CD4-positive, alpha-beta T cell treated with Interferon gamma for 1 hour (primary cell): ENCODE results near the gene ZNF536.
"Not testable (repeated sequence)": the region's sequence is repeated elsewhere in the genome, so short reads cannot be mapped to it uniquely, and the experiment has no call there.

Source experiments
- DNase-seq: peaks from one replicate; pipeline ENCODE4 v3.0.0-alpha.2; 2020

Gene ZNF536

GRCh38 chr19:30448386-30449077, 76.3 kb downstream of the ZNF536 start:
- DNase-seq: no peak

DNA sequence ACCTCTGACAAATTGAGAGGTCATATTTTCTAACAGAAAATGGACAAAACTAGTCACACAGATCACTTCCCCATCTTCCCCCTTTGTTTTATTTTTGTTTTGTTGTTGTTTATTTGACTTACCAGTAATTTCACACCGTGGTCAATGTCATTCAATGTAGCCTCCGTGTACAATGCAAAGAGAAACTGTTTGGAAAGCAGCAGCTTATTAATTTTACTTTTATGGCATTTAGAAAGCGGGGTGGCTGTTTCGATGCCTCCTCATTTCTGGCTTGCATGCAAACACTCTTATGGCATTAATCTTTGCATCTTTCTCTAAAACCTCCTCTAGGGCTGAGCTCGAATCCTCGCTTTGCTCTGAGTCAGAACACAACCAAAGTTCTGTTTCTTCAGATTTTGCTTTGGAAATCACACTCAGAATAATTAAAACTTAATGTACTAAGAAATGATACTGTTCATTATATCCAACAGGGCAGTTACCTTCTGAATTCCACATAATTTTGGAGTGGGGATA, 77.0 kb downstream of the ZNF536 start:
- no peak for DNase-seq

GRCh38 chr19:30449673-30450072, 77.5 kb downstream of the ZNF536 start:
- DNase-seq: no peak

GRCh38 chr19:30450100-30450499, 77.9 kb downstream of the ZNF536 start:
- no peak for DNase-seq

DNA sequence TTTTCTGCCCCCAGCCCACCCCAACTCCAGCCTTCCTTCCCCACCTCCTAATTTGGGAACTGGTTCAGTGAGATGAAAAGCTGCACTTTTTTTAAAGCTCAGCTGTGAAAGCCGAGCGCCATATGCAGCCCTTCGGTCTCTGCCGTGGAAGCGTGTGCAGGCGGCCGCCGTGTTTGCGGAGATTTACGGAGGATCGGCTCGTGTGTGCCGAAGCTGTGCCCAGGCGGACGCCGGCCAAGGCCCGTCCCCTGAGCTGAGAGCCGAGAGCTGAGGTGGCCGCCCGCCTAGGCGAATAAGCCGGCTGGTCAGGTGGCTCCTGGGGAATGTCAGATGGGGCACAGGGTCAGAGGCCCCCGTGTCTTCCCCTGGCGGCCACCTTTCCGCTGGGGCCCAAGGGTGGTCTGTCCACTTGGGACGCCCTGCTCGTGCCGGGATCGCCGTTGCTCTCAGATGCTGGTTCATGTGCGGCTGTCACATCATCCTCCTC, 78.7 kb downstream of the ZNF536 start:
- no peak for DNase-seq

DNA sequence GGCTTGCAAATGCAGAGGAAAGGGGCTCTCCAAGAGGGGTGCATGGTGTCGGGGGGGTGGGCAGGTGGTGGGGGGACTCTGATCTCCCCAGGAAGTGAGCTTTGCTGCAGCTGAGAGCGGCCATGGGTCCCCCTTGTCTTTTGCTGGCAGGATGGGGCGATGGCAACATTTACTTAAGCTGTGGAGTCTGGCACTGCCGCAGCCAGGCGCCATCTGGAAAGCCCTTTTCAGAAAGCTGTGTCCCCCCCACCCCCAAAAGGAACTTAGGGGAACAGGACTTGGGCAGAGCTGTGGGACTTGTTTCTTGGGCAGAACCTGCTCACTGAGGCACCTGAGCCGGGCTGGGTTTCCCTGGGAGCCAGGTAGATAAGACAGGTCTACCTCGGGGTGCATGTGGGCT, 80.7 kb downstream of the ZNF536 start:
- DNase-seq: no peak

DNA sequence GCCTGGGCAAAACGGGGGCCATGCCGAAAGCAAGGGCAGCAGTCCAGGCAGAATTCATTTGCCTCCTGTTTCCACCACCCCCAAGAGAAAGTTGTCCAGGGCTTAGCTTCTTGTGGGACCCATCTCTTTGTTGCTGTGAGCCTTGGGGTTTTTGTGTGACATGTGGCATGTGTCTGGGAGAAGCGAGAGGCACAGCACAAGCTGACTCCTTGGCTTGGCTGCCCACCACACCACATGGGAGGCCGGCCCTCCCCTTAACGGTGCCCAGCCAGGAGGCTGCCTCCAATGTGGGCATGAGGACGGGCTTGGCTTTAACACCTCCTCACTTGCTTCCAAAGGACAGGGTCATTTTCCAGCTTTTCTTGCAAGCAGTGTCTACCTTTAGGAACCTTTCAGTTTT, 81.6 kb downstream of the ZNF536 start:
- no peak for DNase-seq

DNA sequence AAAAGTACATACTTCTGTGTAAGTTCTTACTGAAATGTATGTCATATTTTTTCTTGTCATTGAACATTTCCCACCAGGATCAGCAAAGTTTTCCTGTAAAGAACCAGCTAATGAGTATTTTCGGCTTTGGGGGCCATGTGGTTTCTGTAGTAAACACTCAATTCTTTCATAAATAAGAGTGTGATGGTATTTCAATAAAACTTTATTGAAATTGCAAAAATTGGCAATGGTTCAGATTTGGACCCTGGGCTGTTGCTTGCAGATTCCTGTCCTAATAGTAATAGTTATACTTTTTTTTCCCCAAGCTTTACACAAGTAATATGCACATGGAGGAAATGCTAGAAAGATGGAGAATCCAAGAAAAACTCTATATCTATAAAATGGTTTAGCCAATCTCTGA, 83.7 kb downstream of the ZNF536 start:
- DNase-seq: no peak

GRCh38 chr19:30457484-30457883, 85.3 kb downstream of the ZNF536 start:
- DNase-seq: no peak

- DNase-seq: no peak
Observed at GRCh38 chr19:30459859-30460258, 87.7 kb downstream of the ZNF536 start.

DNA sequence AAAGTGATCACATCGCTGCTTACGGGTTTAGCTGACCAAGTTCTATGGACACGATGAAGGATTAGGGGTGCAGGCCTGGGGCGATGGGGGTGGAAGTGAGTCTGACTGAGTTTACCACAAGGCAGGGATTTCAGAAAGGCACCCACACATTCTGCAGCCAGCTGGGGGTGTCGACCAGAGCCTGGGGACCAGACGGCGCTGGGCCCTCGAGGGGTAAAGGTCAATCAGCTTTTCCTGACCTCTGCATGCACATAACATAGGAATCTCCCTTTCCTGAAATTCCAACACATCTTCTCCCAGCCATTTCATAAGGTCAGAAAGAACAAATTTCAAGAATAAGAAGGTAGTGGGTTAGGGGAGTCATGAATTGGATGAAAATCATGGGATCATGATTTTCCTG, 92.0 kb downstream of the ZNF536 start:
- no peak for DNase-seq

- DNase-seq: not testable (repeated sequence)
Observed at GRCh38 chr19:30466598-30466997, 94.4 kb downstream of the ZNF536 start.

DNA sequence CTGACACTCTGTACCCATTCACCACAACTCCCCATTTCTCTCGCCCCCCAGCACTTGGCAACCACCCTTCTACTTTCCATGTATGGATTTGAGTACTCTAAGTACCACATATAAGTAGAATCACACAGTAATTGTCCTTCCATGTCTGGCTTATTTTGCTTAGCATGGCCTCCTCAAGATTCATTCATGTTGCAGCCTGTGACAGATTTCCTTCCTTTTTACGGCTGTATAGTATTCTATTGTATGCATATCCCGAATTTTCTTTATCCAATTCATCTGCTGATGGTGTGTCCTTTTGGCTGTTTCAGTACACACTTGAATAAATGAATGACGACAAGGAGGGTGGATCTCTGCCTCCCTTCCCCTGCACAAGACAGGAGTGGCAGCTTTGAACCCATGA, 95.1 kb downstream of the ZNF536 start:
- DNase-seq: no peak

- DNase-seq: no peak
Observed at GRCh38 chr19:30469774-30470173, 97.6 kb downstream of the ZNF536 start.

DNA sequence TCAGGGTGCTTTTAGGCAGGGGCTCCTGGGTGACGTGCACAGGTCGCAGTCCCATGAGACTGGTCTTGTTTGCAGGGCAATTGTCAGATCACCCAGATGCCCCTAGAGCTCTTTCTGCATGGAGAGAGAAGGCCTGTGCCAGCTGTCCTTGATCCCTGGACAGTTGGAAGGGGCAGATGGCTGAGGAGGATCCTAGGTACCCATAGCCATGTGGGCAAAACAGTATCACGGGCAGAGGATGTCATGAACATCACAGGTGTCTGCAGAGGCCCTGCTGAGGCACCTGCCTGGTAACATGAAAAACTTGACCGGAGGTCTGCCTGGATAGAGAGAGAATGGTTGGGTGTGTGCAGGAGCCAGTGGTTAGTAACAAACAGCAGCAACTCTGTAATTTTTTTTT, 99.3 kb downstream of the ZNF536 start:
- no peak for DNase-seq

- DNase-seq: no peak
Observed at GRCh38 chr19:30473334-30473867, 101.2 kb downstream of the ZNF536 start.

GRCh38 chr19:30476997-30477396, 104.8 kb downstream of the ZNF536 start:
- no peak for DNase-seq

- no peak for DNase-seq
Observed at GRCh38 chr19:30479231-30479630, 107.0 kb downstream of the ZNF536 start.

GRCh38 chr19:30480097-30480496, 107.9 kb downstream of the ZNF536 start:
- DNase-seq: no peak

DNA sequence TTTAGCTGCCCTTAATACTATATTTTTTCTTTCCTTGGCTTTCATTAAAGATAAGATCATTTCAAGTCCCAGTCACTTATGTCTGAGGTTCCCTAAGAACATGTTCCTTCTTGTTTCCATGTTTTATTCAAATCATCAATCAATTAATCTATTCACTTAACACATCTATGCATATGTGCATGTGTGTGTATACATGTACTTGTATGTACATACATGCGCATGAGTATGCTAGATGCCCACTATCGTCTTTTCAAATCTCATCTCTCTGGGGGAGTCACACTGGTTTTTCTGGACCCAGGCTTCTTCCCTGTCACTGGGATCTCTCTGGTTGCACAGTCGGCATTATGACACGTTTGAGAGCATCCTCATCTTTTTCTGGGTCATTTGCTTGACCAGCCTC, 108.9 kb downstream of the ZNF536 start:
- DNase-seq: no peak

- DNase-seq: no peak
Observed at GRCh38 chr19:30481823-30482222, 109.6 kb downstream of the ZNF536 start.

- no peak for DNase-seq
Observed at GRCh38 chr19:30482956-30483355, 110.8 kb downstream of the ZNF536 start.

GRCh38 chr19:30486250-30486649, 114.1 kb downstream of the ZNF536 start:
- DNase-seq: not testable (repeated sequence)

- no peak for DNase-seq
Observed at GRCh38 chr19:30487178-30487577, 115.0 kb downstream of the ZNF536 start.

GRCh38 chr19:30488191-30488590, 116.0 kb downstream of the ZNF536 start:
- DNase-seq: no peak
